8988T (cell line): Measurements from ENCODE around the gene LIN7C.

Source experiments
- DNase-seq: peaks from one replicate; pipeline ENCODE4 v3.0.0; 2011

LIN7C gene

GRCh38 chr11:27444801-27445215, 61.8 kb downstream of the LIN7C start:
- no peak for DNase-seq
